Measurements from ENCODE around the gene PABPN1L.
"Not testable (repeated sequence)": the region's sequence is repeated elsewhere in the genome, so short reads cannot be mapped to it uniquely, and the experiment has no call there.

Gene PABPN1L

GRCh38 chr16:88825146-88825545, 41.3 kb downstream of the PABPN1L start:
- DNase-seq = no peak

DNA sequence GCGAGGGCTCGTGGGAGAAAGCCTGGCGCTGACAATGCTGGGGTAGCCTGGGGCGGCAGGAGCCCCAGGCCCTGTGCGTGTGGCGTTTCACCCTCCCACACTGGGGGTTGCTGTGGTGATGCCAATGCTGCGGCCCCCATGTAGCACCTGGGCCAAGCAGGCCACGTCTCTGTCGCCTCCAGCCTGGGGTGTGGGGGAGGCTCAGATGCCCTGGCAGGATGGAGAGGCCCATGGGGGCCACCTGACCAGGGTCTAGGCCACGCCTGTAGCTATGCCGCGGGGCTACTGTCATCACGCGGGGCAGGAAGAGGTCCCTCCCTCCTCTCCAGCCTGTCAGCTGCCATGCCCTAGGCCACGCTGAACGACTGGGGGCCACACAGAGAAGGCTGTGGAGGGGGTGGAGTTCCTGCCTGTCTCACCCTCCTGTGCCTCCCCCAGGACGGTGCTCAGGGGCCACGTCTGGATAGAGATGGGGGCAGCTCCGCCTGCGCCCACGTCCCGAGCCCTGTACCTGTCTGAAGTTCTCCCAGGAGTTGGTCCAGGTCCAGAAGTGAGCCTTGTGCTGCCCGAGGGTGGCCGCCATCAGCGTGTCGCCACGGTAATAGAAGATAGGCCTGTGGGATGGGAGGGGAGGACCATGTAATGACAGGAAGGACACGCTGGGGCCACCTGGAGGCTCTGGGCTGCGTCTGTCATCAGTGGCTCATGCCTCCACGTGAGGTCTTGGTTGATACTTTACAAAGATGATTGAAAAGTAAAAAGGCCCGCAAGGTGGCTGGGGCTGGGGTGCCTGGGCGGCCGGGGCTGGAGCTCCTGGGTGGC, 42.0 kb downstream of the PABPN1L start:
- no peak for DNase-seq

DNA sequence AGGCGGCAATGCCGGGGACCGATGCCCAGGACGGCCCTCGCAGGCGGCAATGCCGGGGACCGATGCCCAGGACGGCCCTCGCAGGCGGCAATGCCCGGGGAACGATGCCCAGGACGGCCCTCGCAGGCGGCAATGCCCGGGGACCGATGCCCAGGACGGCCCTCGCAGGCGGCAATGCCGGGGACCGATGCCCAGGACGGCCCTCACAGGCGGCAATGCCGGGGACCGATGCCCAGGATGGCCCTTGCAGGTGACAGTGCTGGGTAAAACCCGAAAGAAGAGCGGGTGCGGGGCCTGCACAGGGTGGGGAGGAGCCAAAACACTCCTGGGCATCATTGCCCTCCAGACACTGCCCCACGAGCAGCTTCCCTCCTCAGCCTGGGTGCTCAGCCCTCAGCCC, 42.8 kb downstream of the PABPN1L start:
- DNase-seq = not testable (repeated sequence)

DNA sequence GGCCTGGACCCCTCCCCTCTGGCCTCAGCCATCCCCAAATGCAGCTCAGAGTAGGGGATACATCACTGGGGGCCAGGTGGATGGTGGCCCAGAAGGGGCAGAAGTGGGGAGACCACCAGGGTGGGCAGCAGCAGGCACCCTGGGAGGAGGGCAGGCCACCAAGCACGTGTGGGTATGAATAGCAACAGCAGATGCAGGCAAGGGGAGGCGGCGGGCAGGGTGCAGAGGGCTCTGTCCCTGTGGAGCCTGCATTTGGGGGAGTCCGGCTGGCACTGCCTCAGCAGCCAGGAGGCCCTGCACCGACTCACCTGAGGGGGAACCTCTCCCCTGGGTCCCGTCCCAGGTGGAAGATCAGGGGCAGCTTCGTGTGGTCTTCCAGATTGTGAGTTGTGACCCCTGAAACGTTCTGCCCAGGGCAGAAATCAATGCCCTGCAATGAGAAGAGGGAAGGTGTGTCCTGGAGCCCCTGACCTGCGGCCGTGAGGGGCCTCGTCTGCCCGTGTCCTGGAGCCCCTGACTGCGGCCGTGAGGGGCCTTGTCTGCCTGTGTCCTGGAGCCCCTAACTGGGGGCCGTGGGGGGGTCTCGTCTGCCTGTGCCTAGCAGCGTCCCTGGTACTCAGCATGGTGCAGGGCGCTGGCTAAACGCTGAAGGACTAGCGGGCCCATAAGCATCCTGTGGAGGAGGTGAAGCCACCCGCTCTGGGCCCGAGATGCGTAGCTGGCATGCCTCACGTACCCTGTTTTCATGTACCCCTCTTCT, 44.0 kb downstream of the PABPN1L start:
- no peak for DNase-seq

- DNase-seq = no peak
Measured at GRCh38 chr16:88821168-88821850, 45.2 kb downstream of the PABPN1L start.

- no peak for DNase-seq
Measured at GRCh38 chr16:88820385-88821025, 46.0 kb downstream of the PABPN1L start.

DNA sequence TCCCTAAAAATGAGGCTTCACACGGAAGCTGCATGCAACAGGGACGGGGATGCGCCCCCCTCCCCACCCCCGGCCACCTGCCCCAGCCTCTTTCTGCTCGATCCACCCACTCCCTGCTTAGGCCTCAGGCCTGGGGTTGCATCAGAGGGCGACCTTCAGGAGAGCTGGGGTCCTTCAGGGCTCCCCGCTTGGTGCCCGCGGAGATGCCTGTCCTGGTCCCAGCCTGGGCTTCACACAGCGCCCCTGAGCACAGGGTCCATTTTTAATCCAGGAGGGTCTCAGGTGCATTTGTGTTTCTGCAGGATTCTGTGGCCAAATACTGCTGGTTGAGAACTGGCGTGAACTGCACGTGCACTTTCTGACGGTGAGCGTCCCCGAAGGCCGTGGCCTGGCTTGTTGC, 47.3 kb downstream of the PABPN1L start:
- no peak for DNase-seq

GRCh38 chr16:88818575-88818874, 47.9 kb downstream of the PABPN1L start:
- DNase-seq = no peak

DNA sequence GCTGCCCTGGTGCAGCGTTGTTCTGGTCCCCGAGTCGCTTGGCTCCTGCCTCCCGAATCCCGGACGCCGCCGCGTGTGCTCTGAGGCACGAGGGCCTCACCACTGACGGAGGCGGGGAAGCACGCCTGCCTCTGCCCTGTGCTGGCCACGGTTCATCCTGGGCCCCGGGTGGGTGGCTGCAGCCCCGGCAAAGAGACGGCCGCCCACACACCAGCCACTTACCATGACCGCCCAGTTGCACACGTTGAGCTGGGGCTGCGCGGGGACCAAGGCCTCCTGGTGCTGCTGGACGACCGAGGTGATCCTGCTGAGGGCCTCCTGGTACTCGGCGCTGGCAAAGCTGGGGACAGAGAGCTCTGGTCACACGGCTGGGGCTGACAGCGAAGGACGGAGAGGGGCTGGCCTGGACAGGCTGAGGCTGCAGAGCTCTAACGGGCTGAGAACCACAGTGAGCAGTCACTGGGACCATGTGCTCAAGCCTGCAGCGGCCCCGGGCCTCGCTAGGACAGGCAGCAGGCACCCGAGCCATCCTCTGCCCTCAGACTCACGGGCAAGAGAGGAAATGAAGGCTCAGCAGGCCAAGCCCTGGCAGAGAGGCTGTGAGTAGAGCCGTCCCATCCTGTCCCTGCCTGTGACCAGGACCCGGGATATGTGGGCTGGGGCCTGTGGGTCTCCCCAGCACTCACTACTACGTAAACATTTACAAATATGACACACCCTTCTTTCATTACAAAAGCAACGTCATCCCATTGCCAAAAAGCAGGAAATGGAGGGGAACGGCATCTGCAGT, 48.5 kb downstream of the PABPN1L start:
- DNase-seq = no peak

DNA sequence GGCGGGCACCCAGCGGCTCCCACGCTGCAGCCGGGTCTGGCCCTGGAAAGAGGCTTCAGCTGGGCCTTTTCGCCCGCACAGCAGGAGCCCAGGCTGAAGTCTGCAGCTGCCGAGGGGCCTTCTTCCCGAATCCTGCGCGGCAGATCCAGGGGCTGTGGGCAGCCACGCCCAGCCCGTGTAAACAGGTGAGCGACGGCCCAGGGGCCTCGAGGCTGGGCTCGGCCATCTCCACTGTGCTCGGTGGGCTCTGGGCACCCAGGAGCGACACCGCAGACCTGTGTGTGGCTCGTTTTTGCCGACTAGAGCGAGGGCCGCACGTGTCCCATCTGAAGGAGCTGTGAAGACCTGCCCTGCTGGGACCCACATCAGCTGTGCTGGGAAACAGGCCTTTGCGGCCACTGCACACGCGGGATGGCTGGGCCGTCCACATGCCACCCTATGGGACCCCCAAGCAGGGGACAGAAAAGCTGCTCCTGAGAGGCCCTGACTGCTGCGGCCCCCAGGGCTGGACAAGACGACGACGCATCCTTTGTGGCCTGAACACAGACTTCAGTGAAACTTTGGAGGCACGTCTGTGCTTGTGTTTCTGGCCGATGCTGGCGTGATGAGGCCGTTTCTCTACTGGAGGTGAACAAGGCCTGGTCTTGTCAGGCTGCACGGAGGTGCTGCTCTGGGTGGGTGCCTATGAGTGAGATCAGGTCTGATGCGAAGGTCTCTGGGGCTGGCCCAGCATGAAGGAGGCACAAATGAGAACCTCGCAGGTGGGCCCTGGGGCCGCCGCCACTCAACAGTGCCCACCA, 49.5 kb downstream of the PABPN1L start:
- no peak for DNase-seq

- DNase-seq = peak; percentile 53
Measured at GRCh38 chr16:88815901-88816589, 50.4 kb downstream of the PABPN1L start.

DNA sequence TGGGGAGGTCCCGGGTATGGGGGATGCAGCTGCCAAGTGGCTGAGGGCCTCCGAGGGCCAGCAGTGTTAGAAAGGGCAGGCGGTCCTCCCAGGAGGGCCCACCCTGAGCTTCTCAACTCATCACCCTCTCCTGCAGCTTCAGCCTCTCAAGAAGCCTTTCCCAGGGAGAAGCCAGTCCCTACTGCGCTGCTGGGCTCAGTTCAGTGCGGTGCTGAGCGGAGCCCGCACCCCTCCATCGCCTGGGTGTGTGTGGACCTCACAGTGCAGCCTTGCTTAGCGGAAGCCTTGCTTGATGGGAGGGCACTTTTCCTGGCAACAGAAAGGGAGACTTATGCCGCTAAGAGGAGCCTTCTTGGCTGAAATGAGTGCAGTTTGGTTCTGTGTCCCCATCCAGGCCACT, 51.2 kb downstream of the PABPN1L start:
- no peak for DNase-seq

- no peak for DNase-seq
Measured at GRCh38 chr16:88814144-88814502, 52.3 kb downstream of the PABPN1L start.
